SU-DHL-6 (cell line): ENCODE results near the gene SCN2B.

Experiments
- CTCF ChIP-seq: fragments of 200-600 bp; sonication (generic); IDR thresholded peaks from one replicate; pipeline ENCODE4 v1.5.1; 2017; ENCODE audit warnings: antibody characterized with exemption, mild to moderate bottlenecking, low read length, moderate library complexity; ENCODE audit not compliant: insufficient read depth, poor library complexity, severe bottlenecking
- EZH2phosphoT487 ChIP-seq: fragments of 200-600 bp; sonication (generic), shearing (Covaris generic); conservative IDR thresholded peaks from 2 replicates; pipeline ENCODE4 v1.6.1; 2018; ENCODE audit warnings: mild to moderate bottlenecking, antibody characterized with exemption, low read length, moderate library complexity, mixed read lengths

DNA sequence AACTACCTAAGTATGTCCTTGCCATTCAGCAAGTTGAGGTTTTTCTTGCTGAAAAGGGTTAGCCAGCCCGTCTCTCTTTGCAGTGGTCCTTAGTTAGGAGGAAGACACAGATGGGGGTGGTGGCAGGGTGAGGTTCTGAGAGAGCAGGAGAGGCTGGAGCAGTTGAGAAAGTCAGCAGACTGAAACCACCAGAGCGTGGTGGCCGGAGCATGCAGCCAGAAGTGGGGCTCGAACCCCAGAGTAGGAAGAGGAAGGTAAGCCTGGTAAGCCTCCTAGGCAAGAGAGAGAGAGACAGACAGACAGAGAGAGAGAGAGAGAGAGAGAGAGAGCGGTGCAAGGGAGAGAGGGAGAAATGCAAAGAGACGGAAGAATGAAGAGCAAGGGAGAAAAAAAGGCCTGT is 14.7 kb downstream of the SCN2B start:
- TF ChIP-seq CTCF = no peak
- no peak for TF ChIP-seq EZH2phosphoT487
